KOPT-K1 (cell line): Measurements from ENCODE around the gene SEMA6A.
"Not testable (repeated sequence)": the region's sequence is repeated elsewhere in the genome, so short reads cannot be mapped to it uniquely, and the experiment has no call there.

Experiments
- H3K27ac ChIP-seq: fragments of 200-600 bp; sonication (generic); 2 replicates; pipeline ENCODE4 v1.5.1; 2016; ENCODE audit warnings: antibody characterized with exemption, mild to moderate bottlenecking, low read depth, low read length; ENCODE audit not compliant: poor library complexity, severe bottlenecking
- H3K36me3 ChIP-seq: fragments of 200-600 bp; sonication (generic); 2 replicates; pipeline ENCODE4 v1.5.1; 2017; ENCODE audit warnings: antibody characterized with exemption, mild to moderate bottlenecking, low read length, moderate library complexity; ENCODE audit not compliant: insufficient read depth
- H3K9me3 ChIP-seq: fragments of 200-600 bp; sonication (generic); 2 replicates; pipeline ENCODE4 v1.5.1; 2017; ENCODE audit warnings: antibody characterized with exemption, low read length, mild to moderate bottlenecking; ENCODE audit not compliant: insufficient read depth, poor library complexity, severe bottlenecking

The SEMA6A gene

GRCh38 chr5:116524966-116525365 is 49.7 kb downstream of the SEMA6A start:
- H3K27ac ChIP-seq, result no peak overlapping the region
- H3K9me3 ChIP-seq, result no peaks in the 10 kb centered on the region
- H3K36me3 ChIP-seq, result no peaks in the 10 kb centered on the region

- Histone ChIP-seq H3K36me3 (no peaks in the 10 kb centered on the region), H3K27ac (no peak overlapping the region), H3K9me3 (no peaks in the 10 kb centered on the region)
These were observed 50.3 kb downstream of the SEMA6A start for GRCh38 chr5:116524051-116524904.

GRCh38 chr5:116523182-116523581 is 51.4 kb downstream of the SEMA6A start:
- not testable (repeated sequence) for H3K36me3 ChIP-seq, H3K9me3 ChIP-seq, H3K27ac ChIP-seq

DNA sequence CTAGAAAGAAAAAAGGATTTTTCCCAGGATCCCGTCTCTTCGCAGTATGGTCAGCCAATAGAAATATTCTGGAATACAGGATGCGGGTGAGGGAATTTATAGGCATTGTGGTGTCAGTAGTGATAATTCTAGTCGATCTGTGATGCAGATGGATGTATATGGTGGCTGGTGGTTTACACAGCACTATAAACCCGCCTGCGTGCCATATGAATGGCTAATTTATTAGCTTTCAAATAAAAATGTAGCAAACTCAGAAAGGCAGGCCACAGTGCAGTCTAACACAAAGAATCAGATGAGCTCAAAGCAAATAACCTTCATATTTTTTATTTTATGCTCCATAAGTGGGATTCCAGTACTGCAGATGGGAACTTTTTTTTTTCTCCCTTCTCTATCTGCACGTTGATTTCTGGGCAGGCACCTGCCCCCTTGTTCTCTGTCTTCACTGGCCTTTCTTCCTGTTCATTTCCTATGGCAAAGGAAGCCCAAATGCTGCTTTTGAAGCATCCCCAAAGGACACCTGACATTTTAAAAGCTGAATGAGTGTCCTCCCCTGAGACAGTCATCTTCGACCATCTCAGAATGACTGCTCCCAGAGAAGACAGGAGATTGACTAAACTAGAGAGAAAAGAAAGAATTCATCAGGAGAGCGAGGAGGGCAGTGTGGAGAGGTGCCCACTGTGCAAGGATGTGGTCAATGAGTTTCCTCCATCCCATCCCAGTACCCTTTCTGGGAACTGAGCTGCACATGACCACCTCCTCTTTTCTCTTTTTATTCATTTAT is 52.1 kb downstream of the SEMA6A start:
- H3K36me3 ChIP-seq, result no peaks in the 10 kb centered on the region
- no peaks in the 10 kb centered on the region for H3K9me3 ChIP-seq
- no peak overlapping the region for H3K27ac ChIP-seq

GRCh38 chr5:116521173-116521872 is 53.3 kb downstream of the SEMA6A start:
- Histone ChIP-seq H3K36me3 (no peaks in the 10 kb centered on the region), H3K27ac (no peak overlapping the region), H3K9me3 (no peaks in the 10 kb centered on the region)

- Histone ChIP-seq H3K36me3 (no peaks in the 10 kb centered on the region), H3K9me3 (no peaks in the 10 kb centered on the region), H3K27ac (no peak overlapping the region)
These were observed 53.9 kb downstream of the SEMA6A start for GRCh38 chr5:116520771-116521170.

DNA sequence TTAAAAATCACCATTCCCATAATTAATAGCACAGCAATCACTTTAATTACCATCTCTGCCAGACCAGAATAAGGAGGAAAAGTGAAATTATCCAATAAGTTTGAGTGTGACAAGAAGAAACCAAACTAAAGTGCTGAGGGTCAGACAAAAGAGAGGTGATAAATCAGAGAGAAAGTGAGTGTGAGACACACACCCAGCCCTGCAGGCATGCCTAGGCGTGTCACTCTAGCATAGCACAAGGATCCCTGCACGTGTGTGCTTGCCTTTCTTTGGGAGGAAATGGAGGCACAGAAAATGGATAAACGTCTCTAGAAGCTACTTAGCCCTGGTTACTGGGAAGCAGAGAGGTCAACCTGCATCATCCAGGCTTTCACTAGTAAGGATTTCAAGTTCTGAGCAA is 56.2 kb downstream of the SEMA6A start:
- Histone ChIP-seq H3K9me3 (no peaks in the 10 kb centered on the region), H3K27ac (no peak overlapping the region), H3K36me3 (no peaks in the 10 kb centered on the region)

GRCh38 chr5:116517488-116517887 is 57.1 kb downstream of the SEMA6A start:
- H3K27ac ChIP-seq, result no peak overlapping the region
- H3K9me3 ChIP-seq, result no peaks in the 10 kb centered on the region
- H3K36me3 ChIP-seq, result no peaks in the 10 kb centered on the region

DNA sequence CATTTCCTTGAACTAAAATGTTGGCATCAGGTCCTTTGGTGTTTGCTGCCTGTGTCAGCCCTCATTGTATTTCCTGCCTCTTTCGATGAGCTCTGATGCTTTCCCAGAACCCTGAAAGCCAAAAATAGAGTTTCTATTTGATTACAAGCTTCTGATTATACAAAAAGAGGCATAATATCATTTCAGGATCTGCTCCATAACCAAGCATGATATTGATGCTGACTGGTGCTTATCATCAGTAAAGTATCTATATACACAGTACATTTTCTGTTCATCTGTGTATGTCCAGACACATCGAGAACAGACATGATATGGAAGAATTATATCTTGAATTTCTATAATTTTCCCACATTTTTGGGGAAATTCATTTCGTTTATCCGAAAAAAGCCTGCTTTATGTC is 58.6 kb downstream of the SEMA6A start:
- Histone ChIP-seq H3K27ac (no peak overlapping the region), H3K9me3 (no peaks in the 10 kb centered on the region), H3K36me3 (no peaks in the 10 kb centered on the region)

DNA sequence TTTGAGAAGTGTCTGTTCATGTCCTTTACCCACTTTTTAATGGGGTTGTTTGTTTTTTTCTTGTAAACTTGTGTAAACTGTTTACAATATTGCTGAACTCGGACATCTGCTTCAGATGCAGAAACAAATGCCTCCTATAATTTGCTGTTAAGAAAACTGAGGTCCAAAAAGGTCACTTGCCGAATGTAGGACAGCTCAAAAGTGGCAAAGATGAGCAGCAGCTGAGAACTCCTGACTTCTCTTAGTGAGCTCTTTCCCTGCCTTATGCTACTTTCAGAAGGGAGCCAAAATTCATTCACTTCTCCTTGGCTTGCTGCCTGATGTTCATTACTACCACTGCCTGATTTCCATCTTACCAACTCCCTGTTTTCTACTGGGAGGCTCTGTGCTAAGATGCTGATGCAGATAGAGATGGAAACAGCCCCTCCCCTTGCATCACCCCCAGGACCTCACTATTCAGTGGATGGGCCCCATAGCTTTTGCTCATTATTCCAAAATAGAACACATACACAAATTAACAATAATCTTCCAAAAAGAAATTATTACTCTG is 60.1 kb downstream of the SEMA6A start:
- Histone ChIP-seq H3K9me3 (no peaks in the 10 kb centered on the region), H3K27ac (no peak overlapping the region), H3K36me3 (no peaks in the 10 kb centered on the region)

DNA sequence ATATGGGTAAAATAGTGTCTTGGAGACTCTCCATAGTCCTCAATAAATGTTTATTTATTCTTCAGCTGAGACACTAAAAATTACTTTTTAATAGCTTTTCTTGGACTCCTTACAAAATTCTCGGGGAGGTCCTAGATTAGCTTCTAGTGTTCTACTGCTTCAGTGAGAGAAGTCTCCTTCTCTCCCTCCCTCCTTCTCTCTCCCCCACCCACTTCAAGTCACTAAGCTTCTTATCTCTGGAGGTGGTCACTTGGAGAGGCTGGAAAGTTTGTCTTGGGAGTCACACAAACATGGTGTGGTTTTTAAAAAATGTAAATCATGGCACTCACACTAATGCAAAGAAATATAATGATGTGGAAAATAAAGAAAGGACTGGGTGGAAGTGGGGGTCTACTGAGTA is 64.1 kb downstream of the SEMA6A start:
- Histone ChIP-seq H3K9me3 (no peaks in the 10 kb centered on the region), H3K27ac (no peak overlapping the region), H3K36me3 (no peaks in the 10 kb centered on the region)

DNA sequence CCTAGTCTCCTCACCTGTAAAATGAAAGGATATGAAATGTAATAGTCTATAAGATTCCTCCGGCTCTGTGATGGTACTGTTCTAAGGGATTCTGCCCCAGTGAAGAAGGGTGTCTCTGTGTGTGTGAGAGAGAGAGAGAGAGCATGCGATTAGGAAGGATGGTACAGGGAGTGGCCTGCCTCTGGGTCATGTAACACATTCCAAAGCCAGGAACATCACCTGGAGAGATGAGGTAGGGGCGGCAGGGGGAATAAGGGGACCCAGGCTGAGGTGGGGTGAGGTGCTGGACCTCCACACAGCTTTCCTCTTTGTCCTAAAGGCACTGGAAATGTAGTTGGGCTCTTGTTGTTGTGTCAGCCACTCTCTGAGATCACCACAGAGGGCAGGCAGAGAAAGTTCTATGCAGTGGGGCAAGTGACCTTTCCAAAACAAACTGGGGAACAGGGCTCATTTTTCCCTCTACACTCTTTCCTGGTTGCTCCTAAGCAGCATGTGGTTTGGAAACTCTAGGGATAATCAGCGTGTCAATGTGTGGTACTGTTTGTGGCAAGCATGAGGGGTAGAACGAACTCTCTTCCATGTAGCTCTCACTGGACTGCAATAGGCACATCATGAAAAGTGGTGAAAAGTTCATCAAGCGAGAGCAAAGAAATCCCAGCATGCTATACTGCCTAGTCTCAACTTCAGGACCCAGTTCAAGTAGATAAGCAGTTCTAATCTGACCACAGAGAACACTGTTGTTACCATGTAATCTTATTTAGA is 65.0 kb downstream of the SEMA6A start:
- Histone ChIP-seq H3K9me3 (no peaks in the 10 kb centered on the region), H3K36me3 (no peaks in the 10 kb centered on the region), H3K27ac (no peak overlapping the region)

DNA sequence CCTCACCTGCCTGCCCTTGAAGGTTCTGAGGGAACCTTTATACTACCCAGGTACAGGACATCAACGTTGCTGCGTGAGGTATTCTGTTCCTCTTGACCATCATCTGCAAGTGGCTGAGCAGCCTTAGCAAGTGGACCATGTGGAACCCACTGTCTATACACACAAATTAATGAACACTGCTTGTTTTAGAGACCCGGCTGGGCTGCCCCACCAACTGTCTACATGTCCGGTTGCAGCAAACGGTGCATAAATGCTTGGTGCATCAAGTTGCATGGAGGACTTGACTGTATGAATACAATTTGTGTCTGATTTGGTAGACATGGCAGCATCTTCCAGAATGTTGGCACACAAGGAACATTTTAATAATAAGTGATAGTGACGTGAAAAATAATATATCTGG is 65.8 kb downstream of the SEMA6A start:
- Histone ChIP-seq H3K9me3 (no peaks in the 10 kb centered on the region), H3K27ac (no peak overlapping the region)

GRCh38 chr5:116507941-116508655 is 66.5 kb downstream of the SEMA6A start:
- no peak overlapping the region for H3K27ac ChIP-seq
- no peaks in the 10 kb centered on the region for H3K36me3 ChIP-seq
- H3K9me3 ChIP-seq, result no peaks in the 10 kb centered on the region

More for the DNA sequence above, 65.8 kb downstream of the SEMA6A start:
- no peaks in the 10 kb centered on the region for H3K36me3 ChIP-seq
